ENCODE data around the gene GDF9. TPM values are rescaled to one million over a fixed set of nuclear protein-coding genes. Genes with fewer than 3 reads are reported as not detected.

The GDF9 gene
- total and polyA plus RNA-seq, 2 experiments from 2014 or later = 0.11 to 0.14 TPM

DNA sequence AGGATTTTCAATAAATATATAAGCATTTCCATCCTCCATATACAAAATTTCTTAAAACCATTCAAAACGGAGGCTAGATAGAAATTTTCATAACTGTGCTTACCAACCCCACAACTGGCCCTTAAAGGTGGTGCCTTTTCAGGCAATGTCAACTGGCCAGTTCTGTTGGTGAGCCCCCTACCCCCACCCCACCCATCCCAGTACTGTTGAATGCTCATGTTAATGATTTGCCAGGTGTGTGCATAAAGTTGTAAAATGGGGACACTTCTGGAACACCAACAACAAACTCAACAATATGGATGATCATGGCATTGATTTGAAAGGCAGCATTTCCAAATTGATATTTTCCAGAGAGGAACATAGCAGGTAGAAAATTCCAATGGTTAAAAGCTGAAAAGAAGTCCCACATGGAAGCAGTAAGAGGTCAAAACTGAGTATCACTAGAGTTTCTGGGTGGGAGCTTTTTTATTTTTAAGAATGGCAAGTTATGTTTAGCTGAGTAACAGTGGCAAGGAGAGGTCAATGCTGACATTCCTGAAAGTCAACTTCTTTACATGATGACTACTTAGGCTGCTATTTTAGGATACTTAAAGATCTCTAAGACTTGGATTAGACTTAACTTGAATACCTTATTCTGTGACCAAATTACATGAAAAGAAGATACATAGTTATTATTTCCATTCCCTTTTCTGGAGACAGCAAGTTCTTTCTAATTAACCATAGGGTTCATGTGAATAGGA lies 9.9 kb upstream of the GDF9 start:
- Mint-ChIP-seq H3K27ac (no peak overlapping the region), H3K4me1 (no peaks in the 10 kb centered on the region), H3K9me3 (no peaks in the 10 kb centered on the region), H3K27me3 (ENCODE audit: insufficient read depth, low read depth, poor library complexity) (peaks cover 5% of the 10 kb centered on the region), H3K4me3 (no peak overlapping the region), H3K36me3 (ENCODE audit: low read depth) (peaks cover 17% of the 10 kb centered on the region)
- no peak overlapping the region for H2AFZ ChIP-seq
- H3K27me3 ChIP-seq (ENCODE audit: insufficient read depth) = no peaks in the 10 kb centered on the region
- ATAC-seq = no peak
- H3K27ac ChIP-seq (ENCODE audit: low read depth) = no peak overlapping the region
- H3K36me3 ChIP-seq (ENCODE audit: insufficient read depth) = peaks cover 5% of the 10 kb centered on the region; the same call in 1 of the 2 replicates
- no peaks in the 10 kb centered on the region for H3K4me1 ChIP-seq (ENCODE audit: insufficient read depth)
- H3K9me2 ChIP-seq (ENCODE audit: insufficient read depth) = no peaks in the 10 kb centered on the region
- H3K79me2 ChIP-seq (replicated peaks; ENCODE audit: insufficient read depth) = no peaks in the 10 kb centered on the region
- H3F3A ChIP-seq (replicated peaks; ENCODE audit: low read depth) = peaks cover 2% of the 10 kb centered on the region; the same call in 1 of the 2 replicates
- TF ChIP-seq ZNF114 (CRISPR knock-in tag; IDR thresholded peaks at IDR 0.05) (no peak), EZH2 (IDR thresholded peaks at IDR 0.05; ENCODE audit: low read depth, unreplicated experiment) (no peak), STAT1 (IDR thresholded peaks at IDR 0.05; ENCODE audit: unreplicated experiment) (no peak), NANOG (IDR thresholded peaks at IDR 0.05; ENCODE audit: borderline replicate concordance) (no peak)
- TF ChIP-seq, protein P1, sequence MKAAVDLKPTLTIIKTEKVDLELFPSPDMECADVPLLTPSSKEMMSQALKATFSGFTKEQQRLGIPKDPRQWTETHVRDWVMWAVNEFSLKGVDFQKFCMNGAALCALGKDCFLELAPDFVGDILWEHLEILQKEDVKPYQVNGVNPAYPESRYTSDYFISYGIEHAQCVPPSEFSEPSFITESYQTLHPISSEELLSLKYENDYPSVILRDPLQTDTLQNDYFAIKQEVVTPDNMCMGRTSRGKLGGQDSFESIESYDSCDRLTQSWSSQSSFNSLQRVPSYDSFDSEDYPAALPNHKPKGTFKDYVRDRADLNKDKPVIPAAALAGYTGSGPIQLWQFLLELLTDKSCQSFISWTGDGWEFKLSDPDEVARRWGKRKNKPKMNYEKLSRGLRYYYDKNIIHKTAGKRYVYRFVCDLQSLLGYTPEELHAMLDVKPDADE (IDR thresholded peaks at IDR 0.05) = no peak
- TF ChIP-seq, protein P2, sequence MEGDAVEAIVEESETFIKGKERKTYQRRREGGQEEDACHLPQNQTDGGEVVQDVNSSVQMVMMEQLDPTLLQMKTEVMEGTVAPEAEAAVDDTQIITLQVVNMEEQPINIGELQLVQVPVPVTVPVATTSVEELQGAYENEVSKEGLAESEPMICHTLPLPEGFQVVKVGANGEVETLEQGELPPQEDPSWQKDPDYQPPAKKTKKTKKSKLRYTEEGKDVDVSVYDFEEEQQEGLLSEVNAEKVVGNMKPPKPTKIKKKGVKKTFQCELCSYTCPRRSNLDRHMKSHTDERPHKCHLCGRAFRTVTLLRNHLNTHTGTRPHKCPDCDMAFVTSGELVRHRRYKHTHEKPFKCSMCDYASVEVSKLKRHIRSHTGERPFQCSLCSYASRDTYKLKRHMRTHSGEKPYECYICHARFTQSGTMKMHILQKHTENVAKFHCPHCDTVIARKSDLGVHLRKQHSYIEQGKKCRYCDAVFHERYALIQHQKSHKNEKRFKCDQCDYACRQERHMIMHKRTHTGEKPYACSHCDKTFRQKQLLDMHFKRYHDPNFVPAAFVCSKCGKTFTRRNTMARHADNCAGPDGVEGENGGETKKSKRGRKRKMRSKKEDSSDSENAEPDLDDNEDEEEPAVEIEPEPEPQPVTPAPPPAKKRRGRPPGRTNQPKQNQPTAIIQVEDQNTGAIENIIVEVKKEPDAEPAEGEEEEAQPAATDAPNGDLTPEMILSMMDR (conservative IDR thresholded peaks at IDR 0.05; ENCODE audit: low read depth in 2 of 2) = no peak
- DNase-seq (ENCODE audit: low spot score) = no peak
- no peak overlapping the region for H3K4me2 ChIP-seq
- no peaks in the 10 kb centered on the region; the same call in 1 of the 2 replicates for H4K20me1 ChIP-seq (replicated peaks; ENCODE audit: insufficient read depth)
- no peak overlapping the region for H3K4me3 ChIP-seq

DNA sequence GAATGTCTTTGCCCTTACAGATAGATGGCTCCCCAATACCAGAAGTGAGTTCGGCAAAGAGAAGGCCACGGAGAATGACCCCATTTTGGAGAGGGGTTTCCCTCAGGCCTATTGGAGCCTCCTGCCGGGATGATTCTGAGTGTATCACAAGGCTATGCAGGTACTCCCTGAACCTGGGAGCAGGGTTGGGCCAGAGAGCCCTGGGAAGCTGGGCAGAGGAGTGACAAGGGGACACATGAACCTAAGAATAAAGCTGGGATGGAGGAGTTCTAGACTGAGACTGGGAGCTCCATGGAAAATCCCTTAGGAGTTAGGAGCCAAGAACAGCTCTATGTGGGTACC lies 7.6 kb upstream of the GDF9 start:
- Mint-ChIP-seq H3K4me3 (no peak overlapping the region), H3K27me3 (ENCODE audit: insufficient read depth, low read depth, poor library complexity) (peaks cover 6% of the 10 kb centered on the region), H3K9me3 (no peaks in the 10 kb centered on the region), H3K36me3 (ENCODE audit: low read depth) (peaks cover 21% of the 10 kb centered on the region), H3K4me1 (no peaks in the 10 kb centered on the region), H3K27ac (no peak overlapping the region)
- Histone ChIP-seq H3K36me3 (ENCODE audit: insufficient read depth) (peaks cover under 1% of the 10 kb centered on the region; the same call in 1 of the 2 replicates), H3F3A (replicated peaks; ENCODE audit: low read depth) (peaks cover 2% of the 10 kb centered on the region; the same call in 1 of the 2 replicates), H3K4me1 (ENCODE audit: insufficient read depth) (no peaks in the 10 kb centered on the region), H4K20me1 (replicated peaks; ENCODE audit: insufficient read depth) (no peaks in the 10 kb centered on the region; the same call in 1 of the 2 replicates), H3K4me2 (no peak overlapping the region), H3K4me3 (no peak overlapping the region), H3K27ac (ENCODE audit: low read depth) (no peak overlapping the region), H3K9me2 (ENCODE audit: insufficient read depth) (no peaks in the 10 kb centered on the region), H3K79me2 (replicated peaks; ENCODE audit: insufficient read depth) (no peaks in the 10 kb centered on the region), H3K27me3 (ENCODE audit: insufficient read depth) (no peaks in the 10 kb centered on the region), H2AFZ (no peak overlapping the region)
- ATAC-seq = no peak
- no peak for DNase-seq (ENCODE audit: low spot score)
- TF ChIP-seq, protein P3, sequence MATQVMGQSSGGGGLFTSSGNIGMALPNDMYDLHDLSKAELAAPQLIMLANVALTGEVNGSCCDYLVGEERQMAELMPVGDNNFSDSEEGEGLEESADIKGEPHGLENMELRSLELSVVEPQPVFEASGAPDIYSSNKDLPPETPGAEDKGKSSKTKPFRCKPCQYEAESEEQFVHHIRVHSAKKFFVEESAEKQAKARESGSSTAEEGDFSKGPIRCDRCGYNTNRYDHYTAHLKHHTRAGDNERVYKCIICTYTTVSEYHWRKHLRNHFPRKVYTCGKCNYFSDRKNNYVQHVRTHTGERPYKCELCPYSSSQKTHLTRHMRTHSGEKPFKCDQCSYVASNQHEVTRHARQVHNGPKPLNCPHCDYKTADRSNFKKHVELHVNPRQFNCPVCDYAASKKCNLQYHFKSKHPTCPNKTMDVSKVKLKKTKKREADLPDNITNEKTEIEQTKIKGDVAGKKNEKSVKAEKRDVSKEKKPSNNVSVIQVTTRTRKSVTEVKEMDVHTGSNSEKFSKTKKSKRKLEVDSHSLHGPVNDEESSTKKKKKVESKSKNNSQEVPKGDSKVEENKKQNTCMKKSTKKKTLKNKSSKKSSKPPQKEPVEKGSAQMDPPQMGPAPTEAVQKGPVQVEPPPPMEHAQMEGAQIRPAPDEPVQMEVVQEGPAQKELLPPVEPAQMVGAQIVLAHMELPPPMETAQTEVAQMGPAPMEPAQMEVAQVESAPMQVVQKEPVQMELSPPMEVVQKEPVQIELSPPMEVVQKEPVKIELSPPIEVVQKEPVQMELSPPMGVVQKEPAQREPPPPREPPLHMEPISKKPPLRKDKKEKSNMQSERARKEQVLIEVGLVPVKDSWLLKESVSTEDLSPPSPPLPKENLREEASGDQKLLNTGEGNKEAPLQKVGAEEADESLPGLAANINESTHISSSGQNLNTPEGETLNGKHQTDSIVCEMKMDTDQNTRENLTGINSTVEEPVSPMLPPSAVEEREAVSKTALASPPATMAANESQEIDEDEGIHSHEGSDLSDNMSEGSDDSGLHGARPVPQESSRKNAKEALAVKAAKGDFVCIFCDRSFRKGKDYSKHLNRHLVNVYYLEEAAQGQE (IDR thresholded peaks at IDR 0.05; ENCODE audit: unreplicated experiment) = no peak
- TF ChIP-seq EZH2phosphoT487 (IDR thresholded peaks at IDR 0.05; ENCODE audit: unreplicated experiment) (no peak), EZH2 (IDR thresholded peaks at IDR 0.05; ENCODE audit: low read depth, unreplicated experiment) (no peak), CREB1 (CRISPR knock-in tag; IDR thresholded peaks at IDR 0.05; ENCODE audit: low read depth) (no peak), NANOG (IDR thresholded peaks at IDR 0.05; ENCODE audit: borderline replicate concordance) (no peak), ZNF331 (CRISPR knock-in tag; IDR thresholded peaks at IDR 0.05; ENCODE audit: low read depth) (no peak), POLR2AphosphoS5 (IDR thresholded peaks at IDR 0.05; ENCODE audit: low read depth) (no peak), JUNB (IDR thresholded peaks at IDR 0.05; ENCODE audit: unreplicated experiment) (no peak)
- TF ChIP-seq, protein P1 (IDR thresholded peaks at IDR 0.05) = no peak
